GM18519 (cell line): ENCODE measurements around the gene RERE.
"Not testable (repeated sequence)": the region's sequence is repeated elsewhere in the genome, so short reads cannot be mapped to it uniquely, and the experiment has no call there.

Experiments used
- ATAC-seq: cut with Tn5 transposase; IDR thresholded peaks from one replicate; pipeline ENCODE4 v1.9.1; 2021; ENCODE audit warnings: mild to moderate bottlenecking, moderate library complexity; ENCODE audit not compliant: unreplicated experiment, low FRiP score

RERE gene

DNA sequence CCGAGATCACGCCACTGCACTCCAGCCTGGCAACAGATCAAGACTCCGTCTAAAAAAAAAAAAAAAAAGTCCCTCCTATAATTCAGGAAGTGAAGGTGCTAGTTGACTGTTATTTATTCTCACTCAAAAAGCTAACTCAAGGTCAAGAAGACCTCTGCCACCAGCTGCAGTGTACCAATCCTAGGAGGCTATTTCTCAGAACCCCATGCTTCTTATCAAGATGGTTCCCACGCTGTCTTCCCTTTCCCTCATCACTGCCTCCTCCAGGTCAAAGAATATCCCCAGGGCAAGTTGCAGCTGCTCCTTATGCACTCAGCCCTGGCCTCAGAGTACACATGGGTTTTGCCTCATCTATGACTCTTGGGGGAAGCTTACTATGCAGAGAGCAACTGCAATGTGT lies 53.6 kb downstream of the RERE start:
- ATAC-seq = no peak

DNA sequence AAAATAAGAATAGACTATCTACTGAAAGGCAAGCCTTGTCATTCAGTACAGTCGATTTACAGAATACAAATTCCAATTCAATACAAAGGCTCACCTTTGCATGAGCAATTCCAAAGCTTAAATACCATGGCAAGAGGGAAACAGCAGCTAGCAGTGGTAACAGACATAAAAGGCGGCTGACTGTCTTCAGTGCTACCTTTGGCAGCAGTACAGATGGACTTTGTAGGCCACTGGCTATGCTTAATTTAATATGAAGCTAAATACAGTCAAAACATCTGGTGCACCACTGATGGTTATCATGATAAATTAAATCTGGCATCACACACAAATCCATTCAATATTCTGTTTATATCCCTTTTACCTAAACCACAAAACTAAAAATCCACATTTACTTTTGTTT lies 62.4 kb downstream of the RERE start:
- no peak for ATAC-seq

DNA sequence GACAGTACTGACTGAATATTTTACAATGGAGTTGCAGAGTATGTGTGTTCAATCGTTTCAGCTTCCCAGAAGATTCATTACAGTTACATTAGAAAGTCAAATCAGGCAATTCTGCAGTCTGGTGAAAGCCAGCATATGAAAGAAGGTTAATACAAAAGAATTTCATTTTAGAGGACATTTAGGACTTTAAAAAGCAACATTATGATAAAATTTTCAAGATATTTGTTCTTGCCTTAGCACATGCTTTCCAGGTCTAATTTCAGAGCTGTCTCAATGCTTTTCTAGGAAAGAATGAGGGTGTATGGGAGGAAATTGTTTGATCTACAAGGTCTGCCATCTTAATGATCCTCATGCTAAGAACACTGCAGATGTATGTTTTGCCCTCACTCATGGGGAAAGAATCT lies 63.2 kb downstream of the RERE start:
- no peak for ATAC-seq

DNA sequence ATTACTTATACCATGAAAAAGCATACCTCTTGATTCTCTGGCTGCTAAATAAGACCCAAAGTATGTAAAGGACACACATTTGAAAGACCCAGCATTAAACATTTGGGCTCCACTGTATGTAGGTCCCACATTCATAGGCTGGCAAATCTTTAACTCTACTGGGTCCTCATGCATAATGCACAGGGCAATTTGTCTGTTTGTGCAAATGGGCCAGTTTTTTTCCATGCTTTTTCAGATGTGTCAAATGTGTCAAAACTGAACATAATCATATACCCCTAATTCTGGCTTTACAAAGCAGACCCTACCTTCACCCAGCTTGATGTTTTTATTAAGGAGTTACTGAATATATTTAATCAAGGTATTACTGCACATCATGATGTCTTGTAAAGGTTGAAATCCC lies 63.7 kb downstream of the RERE start:
- ATAC-seq = no peak

DNA sequence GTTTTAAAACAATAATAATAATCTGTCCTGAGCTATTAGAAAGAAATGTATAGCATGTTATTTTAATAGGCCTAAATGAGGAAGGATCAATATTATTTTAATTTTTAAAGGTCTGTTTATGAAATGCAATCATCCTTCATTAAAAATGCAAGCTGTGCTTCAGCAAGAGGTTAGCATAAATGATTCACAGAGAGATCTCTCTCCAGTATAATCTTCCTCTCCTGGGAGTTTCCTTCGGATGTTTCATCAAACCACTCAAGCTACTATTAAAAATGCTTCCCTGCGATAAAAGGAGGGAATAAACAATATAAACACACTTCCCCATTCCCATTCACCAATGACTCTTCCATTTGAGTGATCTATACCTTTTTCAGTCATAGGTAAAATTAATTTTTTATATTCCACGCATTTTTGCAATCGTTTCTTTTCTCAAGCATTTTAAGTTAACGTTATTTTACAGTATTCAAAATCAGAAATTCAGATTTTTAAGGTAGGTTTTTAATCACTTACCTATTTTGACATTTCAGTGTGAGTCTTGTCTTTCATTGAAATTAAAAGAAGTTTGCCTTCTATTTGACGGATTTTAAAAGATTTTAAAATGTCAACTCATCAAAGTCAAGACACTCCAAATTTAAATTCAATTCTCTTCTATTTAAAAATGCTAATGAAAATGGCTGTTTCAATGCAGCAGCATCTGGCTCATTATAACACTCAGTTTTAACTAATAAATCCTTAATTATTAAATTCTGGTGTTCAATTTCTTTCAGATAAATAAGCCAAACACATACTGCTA lies 64.3 kb downstream of the RERE start:
- ATAC-seq = no peak

DNA sequence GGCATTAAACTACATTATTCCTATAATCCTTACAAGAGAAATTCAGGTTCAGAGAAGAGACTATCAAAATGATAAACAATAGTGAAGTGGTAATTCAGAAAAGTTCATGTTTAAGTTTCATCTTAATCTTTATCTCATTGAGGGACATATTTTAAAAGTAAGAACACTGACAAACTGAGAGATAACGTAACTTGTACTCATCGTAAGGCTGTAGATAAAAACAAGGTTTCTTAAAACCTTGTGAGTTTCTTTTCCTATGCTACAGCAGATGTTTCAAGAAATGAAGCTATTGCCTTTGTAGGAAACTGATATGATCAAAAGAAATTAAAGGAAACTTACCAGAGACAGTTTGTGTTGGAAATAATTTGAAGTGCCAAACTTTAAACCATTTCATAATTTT lies 65.0 kb downstream of the RERE start:
- no peak for ATAC-seq

DNA sequence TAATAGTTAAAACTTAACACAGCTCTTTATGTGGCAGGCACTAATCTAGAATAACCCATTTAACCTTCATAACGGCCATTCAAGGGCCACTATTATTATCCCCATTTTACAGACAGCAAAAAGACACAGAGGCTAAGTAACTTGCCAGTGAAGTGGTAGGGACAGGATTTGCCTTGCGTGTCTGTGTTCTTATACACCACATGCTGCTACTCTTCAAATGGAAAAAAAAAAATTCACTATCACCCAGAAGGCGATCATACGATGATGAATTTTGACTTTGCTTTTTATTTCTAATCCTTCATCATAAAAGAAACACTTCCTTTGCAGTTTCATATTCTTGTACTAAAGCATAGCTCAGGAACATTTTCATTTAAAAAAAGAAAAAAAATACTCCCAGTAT lies 65.5 kb downstream of the RERE start:
- ATAC-seq = no peak

DNA sequence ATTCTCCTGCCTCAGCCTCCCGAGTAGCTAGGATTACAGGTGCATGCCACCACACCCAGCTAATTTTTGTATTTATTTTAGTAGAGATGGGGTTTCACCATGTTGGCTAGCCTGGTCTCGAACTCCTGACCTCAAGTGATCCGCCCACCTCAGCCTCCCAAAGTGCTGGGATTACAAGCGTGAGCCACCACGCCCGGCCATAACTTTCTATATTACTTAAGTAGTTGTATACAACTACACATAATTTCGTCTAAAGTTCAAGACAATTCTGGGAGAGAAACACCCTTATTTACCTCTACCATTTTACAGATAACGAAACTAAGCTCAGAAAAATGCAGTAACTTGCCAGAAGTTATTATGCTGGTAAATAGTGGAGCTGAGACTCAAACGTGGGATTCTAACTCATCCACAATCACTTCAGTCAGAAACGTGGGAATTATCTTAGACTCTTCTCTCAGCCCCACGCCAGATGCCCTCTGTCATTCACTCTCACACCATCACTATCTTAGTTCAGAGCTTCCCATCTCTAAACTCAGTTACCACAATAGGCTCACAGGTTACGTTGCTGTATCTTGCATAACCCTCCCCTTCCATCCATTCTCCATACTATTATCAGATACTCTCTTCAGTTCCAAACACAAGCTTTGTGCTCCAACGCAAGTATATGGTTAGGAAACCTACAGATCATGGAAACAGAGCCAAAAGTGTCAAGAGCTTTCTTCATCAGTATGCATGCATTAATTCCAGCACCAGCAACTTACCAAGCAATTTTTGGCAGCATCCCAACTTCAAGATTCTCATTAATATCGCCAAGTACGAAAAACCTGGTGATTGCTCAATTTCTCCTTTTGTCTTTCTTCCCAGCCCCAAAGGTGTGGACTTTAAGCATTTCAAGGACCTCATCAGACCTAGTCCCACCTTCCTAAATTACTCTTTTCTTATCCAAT lies 69.3 kb downstream of the RERE start:
- no peak for ATAC-seq

DNA sequence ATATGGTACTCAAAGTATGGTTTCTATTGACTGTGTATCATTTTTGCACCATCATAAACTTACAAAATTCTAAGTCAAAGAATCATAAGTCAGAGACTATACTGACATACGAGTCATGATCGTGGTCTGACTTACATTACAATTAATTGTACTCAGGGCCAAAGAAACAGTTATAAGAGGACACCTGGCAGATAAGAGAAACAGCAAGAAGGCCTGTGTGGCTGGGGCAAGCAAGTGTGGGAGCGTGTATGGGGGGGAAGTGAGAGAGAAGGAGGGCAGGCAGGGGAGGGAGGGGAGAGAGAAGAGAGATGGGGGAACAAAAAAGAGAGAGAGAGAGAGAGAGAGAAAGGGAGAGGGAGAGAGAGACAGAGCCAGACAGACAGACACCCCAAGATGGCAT lies 70.9 kb downstream of the RERE start:
- no peak for ATAC-seq

DNA sequence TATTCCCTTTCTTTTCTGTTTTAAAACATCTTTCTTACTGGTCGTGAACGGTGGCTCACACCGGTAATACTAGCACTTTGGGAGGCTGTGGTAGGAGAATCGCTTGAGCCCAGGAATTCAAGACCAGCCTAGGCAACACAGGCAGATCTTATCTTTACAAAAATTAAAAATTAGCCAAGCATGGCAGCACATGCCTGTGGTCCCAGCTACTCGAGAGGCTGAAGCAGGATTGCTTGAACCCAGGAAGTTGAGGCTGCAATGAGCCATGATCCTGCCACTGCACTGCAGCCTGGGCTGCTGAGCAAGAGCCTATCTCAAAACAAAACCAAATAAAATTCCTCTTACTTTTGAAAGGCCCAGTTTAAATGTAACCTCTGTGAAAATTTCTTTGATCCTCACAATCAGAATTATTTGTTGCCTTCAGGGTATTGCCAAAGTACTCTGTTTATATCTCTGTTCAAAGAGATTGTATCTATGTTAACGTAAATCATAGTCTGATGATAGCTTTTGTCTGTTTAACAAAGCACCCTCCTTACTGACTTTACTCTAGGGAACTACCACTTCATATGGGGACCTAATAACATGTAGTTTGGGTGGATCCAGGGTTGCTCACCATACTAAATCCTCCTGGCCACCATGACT lies 71.6 kb downstream of the RERE start:
- no peak for ATAC-seq

DNA sequence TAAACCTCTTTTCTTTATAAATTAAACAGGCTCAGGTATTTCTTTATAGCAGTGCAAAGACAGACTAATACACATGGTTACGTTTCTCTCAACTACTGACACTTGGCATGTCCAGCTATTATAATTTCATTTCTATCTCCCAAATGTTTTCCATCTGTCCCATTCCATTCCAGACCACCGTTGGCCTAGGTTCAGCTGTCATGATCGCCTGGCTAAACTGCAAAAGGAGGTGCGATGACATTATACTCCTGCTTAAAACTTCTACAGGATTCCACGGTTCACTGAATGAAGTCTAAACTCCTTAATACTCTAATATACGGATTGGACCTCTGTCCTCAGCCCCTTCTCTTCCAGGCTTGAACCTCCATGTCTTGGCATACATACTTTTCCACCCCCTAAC lies 72.1 kb downstream of the RERE start:
- ATAC-seq = no peak

DNA sequence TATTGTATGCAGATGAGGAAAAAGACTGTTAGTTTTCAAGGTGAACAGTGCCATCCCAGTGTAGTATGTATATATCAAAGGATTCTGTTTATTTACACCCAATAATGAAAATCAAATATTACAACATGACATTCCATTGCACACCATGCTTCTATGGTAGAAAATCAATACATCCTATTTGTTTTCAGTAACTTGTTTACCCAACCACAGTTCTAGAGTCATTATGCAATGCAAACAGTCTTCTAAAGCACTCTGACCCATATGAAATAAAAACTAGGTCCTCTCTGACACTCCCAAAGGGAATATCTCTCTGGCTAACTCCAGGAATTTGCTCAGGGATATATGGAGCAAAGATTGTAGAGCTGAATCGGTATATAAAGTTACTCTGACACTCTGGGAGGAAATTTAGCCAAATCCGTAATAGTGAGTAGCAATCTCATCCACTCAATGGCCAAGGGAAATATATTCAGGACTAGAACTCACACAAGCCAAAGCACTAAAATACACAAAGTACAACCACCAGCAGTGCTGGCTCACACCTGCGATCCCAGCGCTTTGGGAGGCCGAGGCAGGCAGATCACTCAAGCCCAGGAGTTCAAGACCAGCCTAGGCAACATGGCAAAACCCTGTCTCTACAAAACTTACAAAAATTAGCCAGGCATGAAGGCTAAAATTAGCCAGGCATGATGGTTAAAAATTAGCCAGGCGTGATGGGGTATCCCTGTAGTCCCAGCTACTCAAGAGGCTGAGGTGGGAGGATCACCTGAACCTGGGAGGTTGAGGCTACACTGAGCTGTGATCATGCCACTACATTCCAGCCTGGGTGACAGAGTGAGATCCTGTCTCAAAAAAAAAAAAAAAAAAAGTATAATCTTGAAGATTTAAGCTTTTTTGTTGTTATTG lies 75.2 kb downstream of the RERE start:
- no peak for ATAC-seq

DNA sequence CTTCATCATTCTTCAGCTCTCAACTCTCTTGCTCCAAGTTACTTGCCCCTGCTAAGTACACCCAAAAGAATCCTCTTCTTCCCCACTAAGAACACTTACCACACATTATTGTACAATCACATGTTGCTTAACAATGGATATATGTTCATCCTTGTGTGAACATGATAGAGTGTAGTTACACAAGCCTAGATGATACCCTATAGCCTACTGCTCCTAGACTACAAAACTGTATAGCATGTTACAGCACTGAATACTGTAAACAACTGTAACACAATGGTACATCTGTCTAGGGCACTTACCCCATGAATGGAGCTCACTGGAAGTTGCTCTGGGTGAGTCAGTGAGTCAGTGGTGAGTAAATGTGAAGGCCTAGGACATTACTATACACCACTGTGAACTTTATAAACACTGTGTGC lies 77.4 kb downstream of the RERE start:
- no peak for ATAC-seq

DNA sequence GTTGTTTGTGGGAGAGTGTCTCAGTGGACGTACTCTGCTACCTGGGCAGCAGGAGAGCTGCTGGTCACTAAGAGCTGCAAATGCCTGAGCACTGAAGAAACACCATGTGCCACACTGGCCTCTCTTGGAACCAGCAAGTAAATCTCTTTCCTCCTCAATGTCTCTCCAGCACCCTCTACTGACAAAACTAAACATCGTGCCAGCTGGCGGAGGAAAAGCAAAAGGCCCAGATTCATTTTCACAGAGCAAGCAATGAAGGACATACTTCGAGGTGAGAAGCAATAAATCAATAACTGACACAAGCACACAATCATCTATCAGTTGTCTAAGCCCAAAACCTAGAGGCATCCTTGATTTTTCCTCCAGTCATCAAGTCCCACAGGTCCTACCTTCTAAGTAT lies 78.1 kb downstream of the RERE start:
- no peak for ATAC-seq

DNA sequence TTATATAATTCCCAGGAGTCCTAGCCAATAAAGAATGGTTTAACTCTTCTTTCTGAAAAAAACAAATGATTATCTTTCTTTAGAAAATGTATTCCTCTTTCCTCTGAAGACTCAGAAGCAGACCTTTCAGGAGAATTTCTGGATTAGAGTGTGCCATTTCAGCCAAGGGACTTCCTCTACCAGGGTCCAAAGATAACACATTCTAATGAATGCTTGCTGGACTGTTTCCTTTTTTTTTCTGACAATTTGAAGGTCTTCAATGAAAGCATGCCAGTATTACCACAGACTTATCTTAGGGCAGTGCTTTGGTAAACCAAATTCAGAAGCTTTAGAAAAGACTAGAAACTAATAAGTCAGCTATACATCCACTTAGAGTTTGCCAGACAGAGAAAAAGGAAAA lies 80.5 kb downstream of the RERE start:
- no peak for ATAC-seq

DNA sequence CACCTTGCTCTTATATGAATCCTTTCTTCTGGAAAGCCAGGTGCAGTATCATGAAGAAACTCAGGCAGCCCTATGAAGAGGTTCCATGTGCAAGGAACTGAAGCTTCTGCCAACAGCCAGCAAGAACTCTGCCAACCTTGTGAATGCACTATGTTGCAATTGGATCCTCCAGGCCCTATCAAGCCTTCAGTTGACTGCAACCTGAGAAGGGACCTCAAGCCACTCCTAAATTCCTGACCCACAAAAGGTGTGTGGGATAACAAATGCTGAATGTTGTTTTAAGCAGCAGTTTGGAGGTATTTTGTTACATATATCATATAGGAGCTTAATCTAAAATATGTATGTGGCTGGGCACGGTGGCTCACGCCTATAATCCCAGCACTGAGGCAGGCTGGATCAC lies 84.0 kb downstream of the RERE start:
- ATAC-seq = no peak

DNA sequence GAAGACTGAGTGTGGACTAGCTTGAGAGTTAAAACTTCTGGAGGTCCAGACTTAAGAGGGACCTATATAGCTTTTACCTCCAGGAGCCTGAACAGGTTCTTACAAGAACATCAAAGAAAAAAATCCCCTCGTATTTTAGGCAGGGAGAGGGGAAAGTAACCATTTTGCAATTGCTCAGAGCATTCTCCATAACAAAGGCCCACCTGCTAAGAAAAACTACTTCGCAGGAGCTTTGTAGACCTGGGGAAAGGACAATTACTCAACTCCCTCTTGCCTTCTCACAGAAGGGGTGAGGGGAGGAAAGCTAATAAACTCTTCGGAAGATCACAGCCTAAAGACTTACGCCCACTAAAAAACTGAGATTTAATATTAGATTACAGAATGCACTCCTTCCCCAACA lies 86.3 kb downstream of the RERE start:
- no peak for ATAC-seq

DNA sequence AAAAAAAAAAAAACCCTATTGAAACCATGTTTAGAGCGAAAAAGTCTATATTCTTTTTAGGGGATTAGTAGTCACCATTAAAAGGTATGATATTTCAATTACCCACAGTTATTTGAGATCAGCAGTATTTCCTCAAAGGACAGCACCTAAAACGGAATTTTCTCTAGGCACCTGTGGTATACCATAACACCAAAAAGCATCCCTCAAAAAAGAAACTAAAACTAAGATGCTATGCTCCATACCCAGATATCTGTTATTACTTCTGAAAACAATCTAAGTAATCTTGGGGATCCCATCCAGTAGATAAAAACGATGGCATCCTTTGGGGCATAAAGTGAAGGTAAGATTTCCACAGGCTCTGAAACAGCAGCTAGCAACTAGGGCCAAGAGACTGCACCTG lies 89.0 kb downstream of the RERE start:
- no peak for ATAC-seq

DNA sequence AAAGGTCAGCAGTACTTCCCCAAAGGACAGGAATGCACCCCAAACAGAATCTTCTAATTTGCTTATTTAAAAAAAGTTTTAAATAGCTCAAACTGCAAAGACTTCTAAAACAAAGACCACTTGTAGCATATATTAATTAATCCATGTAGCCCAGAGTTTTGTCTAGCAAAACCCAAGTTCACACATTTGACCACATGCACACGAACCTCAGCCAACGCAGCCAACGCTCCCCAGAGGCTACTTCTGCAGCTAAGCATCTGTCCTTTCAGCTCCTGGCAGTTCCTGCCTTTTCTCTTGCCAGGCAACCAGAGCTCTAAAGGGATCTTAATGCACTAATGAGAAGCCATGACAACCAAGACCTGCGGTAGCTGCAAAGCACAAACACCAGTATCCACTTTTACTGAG lies 89.6 kb downstream of the RERE start:
- no peak for ATAC-seq

DNA sequence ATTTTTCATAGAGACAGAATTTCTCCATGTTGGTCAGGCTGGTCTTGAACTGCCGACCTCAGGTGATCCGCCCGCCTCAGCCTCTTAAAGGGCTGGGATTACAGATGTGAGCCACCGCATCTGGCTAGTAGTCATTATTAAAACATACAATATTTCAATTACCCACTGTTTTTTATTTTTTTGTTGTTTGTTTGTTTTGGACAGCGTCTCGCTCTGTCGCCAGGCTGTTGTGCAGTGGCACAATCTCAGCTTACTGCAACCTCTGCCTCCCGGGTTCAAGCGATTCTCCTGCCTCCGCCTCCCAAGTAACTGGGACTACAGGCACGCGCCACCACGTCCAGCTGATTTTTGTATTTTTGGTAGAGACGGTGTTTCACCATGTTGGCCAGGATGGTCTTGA lies 90.1 kb downstream of the RERE start:
- not testable (repeated sequence) for ATAC-seq
